Right ventricle myocardium inferior (tissue), 1 donor: ENCODE results near the gene SCEL. TPM values are rescaled to one million over a fixed set of nuclear protein-coding genes. Genes with fewer than 3 reads are reported as not detected.
"Not testable (repeated sequence)": the region's sequence is repeated elsewhere in the genome, so short reads cannot be mapped to it uniquely, and the experiment has no call there.

ENCODE experiments used
- ATAC-seq: fragments of 200-7000 bp; cut with Tn5 transposase; one replicate; pipeline ENCODE4 v1.9.1; 2020; ENCODE audit warnings: mild to moderate bottlenecking, moderate library complexity
- DNase-seq: peaks from one replicate; pipeline ENCODE4 v3.0.0; 2021; ENCODE audit errors: missing footprints
- intact Hi-C: fragments of 100-400 bp; cut with DNase I; formaldehyde crosslinking; loops from one replicate; pipeline ENCODE4 v1.11.0; 2022
- total RNA-seq: library from RNA; stranded (reverse); fragmentation: NEBNext Ultra II Directional; extraction: Animal tissue kit (Norgen Biotek cat#: 25700); gene quantifications from one replicate; pipeline ENCODE4 v1.2.1, GENCODE V29; 2021
- donor health status: DM: no; HTN: yes; CAD: no; lungs with severe emphysema.

SCEL gene
- total RNA-seq, 1 donor from 2014 or later = not detected

GRCh38 chr13:77616027-77616426 is 80.5 kb downstream of the SCEL start:
- intact Hi-C loops = no loop called here
- DNase-seq = no peak

GRCh38 chr13:77619655-77620054 is 84.1 kb downstream of the SCEL start:
- no peak for DNase-seq
- intact Hi-C loops = no loop called here
- ATAC-seq = no peak

More at GRCh38 chr13:77616027-77616426, 80.5 kb downstream of the SCEL start:
- ATAC-seq = no peak

GRCh38 chr13:77620138-77620537 is 84.6 kb downstream of the SCEL start:
- DNase-seq (no peak), ATAC-seq (no peak)
- intact Hi-C loops = no loop called here

GRCh38 chr13:77623806-77624205 is 88.3 kb downstream of the SCEL start:
- intact Hi-C loops = no loop called here
- no peak for DNase-seq
- no peak for ATAC-seq

- DNase-seq (no peak), ATAC-seq (no peak)
- intact Hi-C loops = no loop called here
Measured at GRCh38 chr13:77628170-77628569, 92.7 kb downstream of the SCEL start.

- DNase-seq (no peak), ATAC-seq (no peak)
- intact Hi-C loops = no loop called here
Measured at GRCh38 chr13:77637588-77637987, 102.1 kb downstream of the SCEL start.

- no peak for ATAC-seq
- intact Hi-C loops = no loop called here
- DNase-seq = no peak
Measured at GRCh38 chr13:77650409-77650808, 114.9 kb downstream of the SCEL start.

- DNase-seq (no peak), ATAC-seq (no peak)
- intact Hi-C loops = no loop called here
Measured at GRCh38 chr13:77653301-77653700, 117.8 kb downstream of the SCEL start.

- DNase-seq, intact Hi-C loops, ATAC-seq: not testable (repeated sequence)
Measured at GRCh38 chr13:77660016-77660415, 124.5 kb downstream of the SCEL start.

GRCh38 chr13:77660841-77661250 is 125.3 kb downstream of the SCEL start:
- ATAC-seq = no peak
- intact Hi-C loops = no loop called here
- no peak for DNase-seq

GRCh38 chr13:77662301-77662700 is 126.8 kb downstream of the SCEL start:
- intact Hi-C loops, DNase-seq, ATAC-seq: not testable (repeated sequence)

GRCh38 chr13:77662831-77663230 is 127.3 kb downstream of the SCEL start:
- intact Hi-C loops, DNase-seq, ATAC-seq: not testable (repeated sequence)

GRCh38 chr13:77674852-77675251 is 139.3 kb downstream of the SCEL start:
- ATAC-seq = no peak
- intact Hi-C loops = no loop called here
- DNase-seq = no peak

GRCh38 chr13:77678691-77679235 is 143.3 kb downstream of the SCEL start:
- intact Hi-C loops = no loop called here
- no peak for DNase-seq
- ATAC-seq = no peak

- ATAC-seq (no peak), DNase-seq (no peak)
- intact Hi-C loops = no loop called here
Measured at GRCh38 chr13:77687799-77688198, 152.3 kb downstream of the SCEL start.

GRCh38 chr13:77691871-77692270 is 156.4 kb downstream of the SCEL start:
- ATAC-seq (no peak), DNase-seq (no peak)
- intact Hi-C loops = loop anchor here (10.0 kb wide), 1 partner anchor 367 kb away; the partner anchor contains the start of gene MYCBP2

GRCh38 chr13:77692746-77693448 is 157.4 kb downstream of the SCEL start:
- DNase-seq = no peak
- ATAC-seq = no peak
- intact Hi-C loops = loop anchor here (10.0 kb wide), 1 partner anchor 368 kb away; the partner anchor contains the start of gene MYCBP2

- intact Hi-C loops = loop anchor here (10.0 kb wide), 1 partner anchor 369 kb away; the partner anchor contains the start of gene MYCBP2
- DNase-seq = no peak
- no peak for ATAC-seq
Measured at GRCh38 chr13:77693449-77693940, 158.0 kb downstream of the SCEL start.
